ENCODE data around the gene LNX1.

Gene LNX1

GRCh38 chr4:53552711-53553110, 38.6 kb downstream of the LNX1 start:
- peak; percentile 42 for DNase-seq (ENCODE audit: low read depth)
- no peak for TF ChIP-seq CTCF (conservative IDR thresholded peaks at IDR 0.05; ENCODE audit: low read length)
- no peak overlapping the region for H3K4me3 ChIP-seq (ENCODE audit: low read length)

- peak; percentile 51 for DNase-seq (ENCODE audit: low read depth)
- no peak for TF ChIP-seq CTCF (conservative IDR thresholded peaks at IDR 0.05; ENCODE audit: low read length)
- H3K4me3 ChIP-seq (ENCODE audit: low read length): no peak overlapping the region
Observed at GRCh38 chr4:53551958-53552357, 39.3 kb downstream of the LNX1 start.

- no peak for TF ChIP-seq CTCF (conservative IDR thresholded peaks at IDR 0.05; ENCODE audit: low read length)
- no peak overlapping the region for H3K4me3 ChIP-seq (ENCODE audit: low read length)
- no peak for DNase-seq (ENCODE audit: low read depth)
Observed at GRCh38 chr4:53551281-53551864, 39.9 kb downstream of the LNX1 start.

GRCh38 chr4:53548662-53549061, 42.6 kb downstream of the LNX1 start:
- TF ChIP-seq CTCF (conservative IDR thresholded peaks at IDR 0.05; ENCODE audit: low read length): no peak
- no peak overlapping the region for H3K4me3 ChIP-seq (ENCODE audit: low read length)
- no peak for DNase-seq (ENCODE audit: low read depth)

GRCh38 chr4:53547983-53548382, 43.3 kb downstream of the LNX1 start:
- TF ChIP-seq CTCF (conservative IDR thresholded peaks at IDR 0.05; ENCODE audit: low read length): no peak
- peak; percentile 59 for DNase-seq (ENCODE audit: low read depth)
- no peak overlapping the region for H3K4me3 ChIP-seq (ENCODE audit: low read length)

- no peak overlapping the region for H3K4me3 ChIP-seq (ENCODE audit: low read length)
- peak; percentile 14; the same call in 1 of the 2 replicates for TF ChIP-seq CTCF (conservative IDR thresholded peaks at IDR 0.05; ENCODE audit: low read length)
- no peak for DNase-seq (ENCODE audit: low read depth)
Observed at GRCh38 chr4:53545942-53546581, 45.2 kb downstream of the LNX1 start.

GRCh38 chr4:53545273-53545672, 46.0 kb downstream of the LNX1 start:
- TF ChIP-seq CTCF (conservative IDR thresholded peaks at IDR 0.05; ENCODE audit: low read length): no peak
- no peak overlapping the region for H3K4me3 ChIP-seq (ENCODE audit: low read length)
- no peak for DNase-seq (ENCODE audit: low read depth)
